HG02571 (cell line): ENCODE results near the gene FOXL2.

ENCODE experiments used
- ATAC-seq: cut with Tn5 transposase; IDR thresholded peaks from one replicate; pipeline ENCODE4 v1.9.1; 2021; ENCODE audit warnings: mild to moderate bottlenecking, moderate library complexity; ENCODE audit not compliant: unreplicated experiment

The FOXL2 gene

GRCh38 chr3:138898708-138899107 is 48.2 kb downstream of the FOXL2 start:
- ATAC-seq: no peak

- no peak for ATAC-seq
Measured at GRCh38 chr3:138898301-138898700, 48.6 kb downstream of the FOXL2 start.
